Measurements from ENCODE around the gene KRTAP5-11.
"Not testable (repeated sequence)": the region's sequence is repeated elsewhere in the genome, so short reads cannot be mapped to it uniquely, and the experiment has no call there.

- not testable (repeated sequence) for TF ChIP-seq CTCF (conservative IDR thresholded peaks at IDR 0.05; ENCODE audit: low read depth, low read length); EZH2 (IDR thresholded peaks at IDR 0.05; ENCODE audit: borderline replicate concordance, low read depth, low read length, poor library complexity, severe bottlenecking)
Measured at GRCh38 chr11:71613931-71614330, 31.3 kb upstream of the KRTAP5-11 start.
